Natural killer cell (primary cell): ENCODE results near the gene AADACL3. TPM values are rescaled to one million over a fixed set of nuclear protein-coding genes. Genes with fewer than 3 reads are reported as not detected.

Experiments used
- ATAC-seq, 3 donors: fragments of 150-1000 bp in 2 of 3; fragments of 200-7000 bp in 1 of 3; cut with Tn5 transposase; 1 replicate in 1 of 3; 2 replicates in 2 of 3; pipeline ENCODE4 v1.10.0; 2021; ENCODE audit warnings: mild to moderate bottlenecking in 2 of 3, moderate library complexity in 2 of 3
- DNase-seq, 2 donors: peaks; one replicate each; pipeline versions ENCODE4 v3.0.0 to v3.0.0-alpha.2; 2013 to 2021; ENCODE audit warnings: mixed read lengths in 1 of 2
- H3K27ac ChIP-seq: one replicate; pipeline ENCODE4 v1.5.1; 2013; ENCODE audit warnings: mild to moderate bottlenecking, low read length
- H3K27me3 ChIP-seq: one replicate; pipeline ENCODE4 v1.6.1; 2013; ENCODE audit warnings: low read length; ENCODE audit not compliant: control insufficient read depth, insufficient read depth
- H3K36me3 ChIP-seq: one replicate; pipeline ENCODE4 v1.6.1; 2013; ENCODE audit warnings: low read length; ENCODE audit not compliant: control insufficient read depth, insufficient read depth
- H3K4me1 ChIP-seq: one replicate; pipeline ENCODE4 v1.6.1; 2013; ENCODE audit warnings: low read length; ENCODE audit not compliant: control insufficient read depth, insufficient read depth
- H3K4me3 ChIP-seq: one replicate; pipeline ENCODE4 v1.5.1; 2013; ENCODE audit warnings: low read length
- H3K9me3 ChIP-seq: one replicate; pipeline ENCODE4 v1.6.1; 2013; ENCODE audit warnings: low read length; ENCODE audit not compliant: control insufficient read depth, insufficient read depth
- H3K27ac Mint-ChIP-seq, 2 donors: one replicate each; pipeline ENCODE4 v1.8.0; 2022; ENCODE audit warnings: mild to moderate bottlenecking in 2 of 2, mixed read lengths in 2 of 2, moderate library complexity in 1 of 2
- H3K27me3 Mint-ChIP-seq, 2 donors: one replicate each; pipeline ENCODE4 v1.8.0; 2022; ENCODE audit warnings: low read depth in 2 of 2, mixed read lengths in 2 of 2
- H3K36me3 Mint-ChIP-seq: one replicate; pipeline ENCODE4 v1.8.0; 2022; ENCODE audit warnings: mixed read lengths
- H3K4me1 Mint-ChIP-seq, 2 donors: one replicate each; pipeline ENCODE4 v1.8.0; 2022; ENCODE audit warnings: mixed read lengths in 2 of 2
- H3K4me3 Mint-ChIP-seq: one replicate; pipeline ENCODE4 v1.8.0; 2022; ENCODE audit warnings: mild to moderate bottlenecking, moderate library complexity, mixed read lengths
- H3K9me3 Mint-ChIP-seq, 2 donors: one replicate each; pipeline ENCODE4 v1.8.0; 2022; ENCODE audit warnings: mixed read lengths in 2 of 2
- CTCF ChIP-seq: fragments of 200-600 bp; IDR thresholded peaks from one replicate; pipeline ENCODE4 v1.8.0; 2022; ENCODE audit warnings: antibody characterized with exemption
- WGBS: methylation state at CpG from one replicate; pipeline ENCODE4 v1.1.7; 2013; ENCODE audit warnings: missing lambda C conversion rate; ENCODE audit not compliant: insufficient coverage; 5-methylcytosine and 5-hydroxymethylcytosine counted together
- intact Hi-C: fragments of 100-400 bp; cut with micrococcal nuclease; formaldehyde crosslinking; loops from one replicate; pipeline ENCODE4 v1.14.2; 2022
- total RNA-seq, 4 donors: library from RNA; stranded (reverse); fragments of 120-200 nt in 1 of 4; gene quantifications; one replicate each; pipeline versions ENCODE4 v1.2.3 to v1.2.4, GENCODE V29; 2013 to 2022

Gene AADACL3
- total RNA-seq, 3 donors from 2014 or later (not counting 1 experiment from before 2014, with no cell fraction given), result not detected

- H3K4me1 Mint-ChIP-seq, result peaks cover 0 to 6% of the 10 kb centered on the region in 2 donors
- H3K9me3 ChIP-seq, result peaks cover 12% of the 10 kb centered on the region
- 80% methylated on average over 3 of the region's 3 CpGs for WGBS
- no peak overlapping the region for H3K4me3 ChIP-seq
- no peak overlapping the region for H3K4me3 Mint-ChIP-seq
- intact Hi-C loops, result no loop called here
- TF ChIP-seq CTCF, result no peak
- peaks cover 8 to 62% of the 10 kb centered on the region in 2 donors for H3K27me3 Mint-ChIP-seq
- DNase-seq, result no peak
- no peak for ATAC-seq
- no peaks in the 10 kb centered on the region for H3K36me3 ChIP-seq
- peaks cover 14 to 15% of the 10 kb centered on the region in 2 donors for H3K9me3 Mint-ChIP-seq
- peaks cover 5% of the 10 kb centered on the region for H3K27me3 ChIP-seq
- H3K36me3 Mint-ChIP-seq, result peaks cover 28% of the 10 kb centered on the region
- H3K27ac ChIP-seq, result no peak overlapping the region
- H3K27ac Mint-ChIP-seq, result no peak overlapping the region
- no peaks in the 10 kb centered on the region for H3K4me1 ChIP-seq
Measured at GRCh38 chr1:12745126-12745991, 29.4 kb downstream of the AADACL3 start.

GRCh38 chr1:12745992-12746323 is 30.0 kb downstream of the AADACL3 start, which contains the start of gene CFAP107:
Gene CFAP107 (plus strand): TSS chr1:12746200. CDS start chr1:12746431, 231 bp downstream.
- DNase-seq, result no peak
- WGBS, result 17% methylated on average over 2 of the region's 2 CpGs
- Histone ChIP-seq H3K36me3 (no peaks in the 10 kb centered on the region), H3K27ac (no peak within 1 kb of the TSS), H3K27me3 (peaks cover 7% of the 10 kb centered on the region), H3K4me1 (no peaks in the 10 kb centered on the region), H3K4me3 (no peak within 1 kb of the TSS), H3K9me3 (peaks cover 12% of the 10 kb centered on the region)
- peaks cover 17 to 18% of the 10 kb centered on the region in 2 donors for H3K9me3 Mint-ChIP-seq
- H3K36me3 Mint-ChIP-seq, result peaks cover 34% of the 10 kb centered on the region
- no peak for TF ChIP-seq CTCF
- no peak for ATAC-seq
- intact Hi-C loops, result no loop called here
- H3K27ac Mint-ChIP-seq, result no peak within 1 kb of the TSS
- H3K4me3 Mint-ChIP-seq, result no peak within 1 kb of the TSS
- H3K4me1 Mint-ChIP-seq, result peaks cover 0 to 6% of the 10 kb centered on the region in 2 donors
- H3K27me3 Mint-ChIP-seq, result peaks cover 12 to 68% of the 10 kb centered on the region in 2 donors

GRCh38 chr1:12748778-12749355 is 33.0 kb downstream of the AADACL3 start:
- Mint-ChIP-seq H3K27ac (no peak overlapping the region), H3K36me3 (peaks cover 34% of the 10 kb centered on the region), H3K27me3 (peaks cover 22 to 81% of the 10 kb centered on the region in 2 donors), H3K4me1 (peaks cover 0 to 6% of the 10 kb centered on the region in 2 donors), H3K9me3 (peaks cover 17 to 18% of the 10 kb centered on the region in 2 donors), H3K4me3 (no peak overlapping the region)
- H3K27ac ChIP-seq, result no peak overlapping the region
- TF ChIP-seq CTCF, result no peak
- H3K9me3 ChIP-seq, result peaks cover 12% of the 10 kb centered on the region
- ATAC-seq (no peak), DNase-seq (no peak)
- peaks cover 7% of the 10 kb centered on the region for H3K27me3 ChIP-seq
- no peaks in the 10 kb centered on the region for H3K4me1 ChIP-seq
- intact Hi-C loops, result no loop called here
- no peaks in the 10 kb centered on the region for H3K36me3 ChIP-seq
- H3K4me3 ChIP-seq, result no peak overlapping the region
